OCI-LY3 (cell line): ENCODE data around the gene NCR2.

ENCODE experiments used
- H2AFZ ChIP-seq: fragments of 200-600, 300-600 bp; shearing (Covaris generic); 2 replicates; pipeline ENCODE4 v1.6.0; 2014; ENCODE audit warnings: antibody characterized with exemption, low read depth, low read length
- H3K27ac ChIP-seq: fragments of 200-600, 300-600 bp; sonication (generic); 2 replicates; pipeline ENCODE4 v1.5.1; 2014; ENCODE audit warnings: mild to moderate bottlenecking, low read length, moderate library complexity, mixed read lengths
- H3K27me3 ChIP-seq: fragments of 200-600, 300-600 bp; sonication (generic); 2 replicates; pipeline ENCODE4 v1.6.1; 2014; ENCODE audit warnings: low read depth, low read length, mixed read lengths
- H3K36me3 ChIP-seq: fragments of 200-600, 300-600 bp; sonication (generic); replicated peaks from 2 replicates; pipeline ENCODE3; 2014; ENCODE audit warnings: low read depth, low read length, mixed read lengths
- H3K4me1 ChIP-seq: fragments of 300-600, 200-600 bp; sonication (generic); 2 replicates; pipeline ENCODE4 v1.6.1; 2014; ENCODE audit warnings: low read length, mixed read lengths
- H3K4me2 ChIP-seq: fragments of 200-600, 300-600 bp; sonication (generic); 2 replicates; pipeline ENCODE4 v1.6.1; 2014; ENCODE audit warnings: low read length, mixed read lengths
- H3K4me3 ChIP-seq: fragments of 300-600, 200-600 bp; sonication (generic); 2 replicates; pipeline ENCODE4 v1.5.1; 2014; ENCODE audit warnings: antibody characterized with exemption, mild to moderate bottlenecking, low read length, moderate library complexity
- H3K79me2 ChIP-seq: fragments of 300-600, 200-600 bp; shearing (Covaris generic); 2 replicates; pipeline ENCODE4 v1.6.1; 2014; ENCODE audit warnings: mild to moderate bottlenecking, low read length, mixed read lengths
- H3K9ac ChIP-seq: fragments of 300-600, 200-600 bp; shearing (Covaris generic); 2 replicates; pipeline ENCODE4 v1.6.0; 2014; ENCODE audit warnings: mild to moderate bottlenecking, low read length, moderate library complexity
- H3K9me3 ChIP-seq: fragments of 200-600, 300-600 bp; shearing (Covaris generic); 2 replicates; pipeline ENCODE4 v1.6.1; 2014; ENCODE audit warnings: low read length, mixed read lengths; ENCODE audit not compliant: insufficient read depth
- H4K20me1 ChIP-seq: fragments of 200-600, 300-600 bp; sonication (generic); 2 replicates; pipeline ENCODE4 v1.6.1; 2016; ENCODE audit warnings: low read length, mixed read lengths; ENCODE audit not compliant: insufficient read depth
- EZH2phosphoT487 ChIP-seq: fragments of 200-600 bp; shearing (Covaris generic); IDR thresholded peaks from 2 replicates; pipeline ENCODE4 v1.6.1; 2018; ENCODE audit warnings: antibody characterized with exemption, mixed run types, low read depth
- TF ChIP-seq, protein P1 (sequence below): fragments of 200-600, 300-600 bp; sonication (generic); IDR thresholded peaks from 2 replicates; pipeline ENCODE4 v1.5.1; 2014; ENCODE audit warnings: antibody characterized with exemption, low read length, low read depth

The NCR2 gene

DNA sequence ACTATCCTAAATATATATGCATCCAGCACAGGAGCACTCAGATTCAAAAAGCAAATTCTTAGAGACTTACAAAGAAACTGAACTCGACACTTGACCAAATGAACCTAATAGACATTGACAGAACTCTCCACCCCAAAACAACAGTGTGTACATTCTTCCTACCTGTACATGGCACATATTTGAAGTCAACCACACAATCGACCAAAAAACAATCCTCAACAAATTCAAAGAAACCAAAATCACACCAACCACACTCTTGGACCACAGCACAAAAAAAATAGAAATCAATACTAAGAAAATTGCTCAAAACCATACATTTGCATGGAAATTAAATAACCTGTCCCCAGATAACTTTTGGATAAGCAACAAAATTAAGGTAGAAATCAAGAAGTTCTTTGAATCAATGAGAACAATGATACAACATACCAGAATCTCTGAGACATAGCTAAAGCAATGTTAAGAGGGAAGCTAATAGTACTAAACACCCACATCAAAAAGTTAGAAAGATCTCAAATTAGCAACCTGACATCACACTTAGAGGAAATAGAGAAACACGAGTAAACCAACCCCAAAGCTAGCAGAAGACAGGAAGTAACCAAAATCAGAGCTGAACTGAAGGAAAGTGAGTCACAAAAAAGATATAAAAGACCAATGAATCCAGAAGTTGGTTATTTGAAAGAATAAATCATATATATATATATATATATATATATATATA is 36.5 kb upstream of the NCR2 start:
- H3K27me3 ChIP-seq: peaks cover 20% of the 10 kb centered on the region; the same call in 1 of the 2 replicates
- H3K36me3 ChIP-seq: no peaks in the 10 kb centered on the region
- no peak overlapping the region for H2AFZ ChIP-seq
- H3K4me2 ChIP-seq: no peak overlapping the region
- H3K27ac ChIP-seq: no peak overlapping the region
- H4K20me1 ChIP-seq: no peaks in the 10 kb centered on the region
- H3K9me3 ChIP-seq: no peaks in the 10 kb centered on the region
- TF ChIP-seq, protein P1, sequence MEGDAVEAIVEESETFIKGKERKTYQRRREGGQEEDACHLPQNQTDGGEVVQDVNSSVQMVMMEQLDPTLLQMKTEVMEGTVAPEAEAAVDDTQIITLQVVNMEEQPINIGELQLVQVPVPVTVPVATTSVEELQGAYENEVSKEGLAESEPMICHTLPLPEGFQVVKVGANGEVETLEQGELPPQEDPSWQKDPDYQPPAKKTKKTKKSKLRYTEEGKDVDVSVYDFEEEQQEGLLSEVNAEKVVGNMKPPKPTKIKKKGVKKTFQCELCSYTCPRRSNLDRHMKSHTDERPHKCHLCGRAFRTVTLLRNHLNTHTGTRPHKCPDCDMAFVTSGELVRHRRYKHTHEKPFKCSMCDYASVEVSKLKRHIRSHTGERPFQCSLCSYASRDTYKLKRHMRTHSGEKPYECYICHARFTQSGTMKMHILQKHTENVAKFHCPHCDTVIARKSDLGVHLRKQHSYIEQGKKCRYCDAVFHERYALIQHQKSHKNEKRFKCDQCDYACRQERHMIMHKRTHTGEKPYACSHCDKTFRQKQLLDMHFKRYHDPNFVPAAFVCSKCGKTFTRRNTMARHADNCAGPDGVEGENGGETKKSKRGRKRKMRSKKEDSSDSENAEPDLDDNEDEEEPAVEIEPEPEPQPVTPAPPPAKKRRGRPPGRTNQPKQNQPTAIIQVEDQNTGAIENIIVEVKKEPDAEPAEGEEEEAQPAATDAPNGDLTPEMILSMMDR: no peak
- no peak for TF ChIP-seq EZH2phosphoT487
- no peak overlapping the region for H3K4me3 ChIP-seq
- no peaks in the 10 kb centered on the region for H3K79me2 ChIP-seq
- no peak overlapping the region for H3K9ac ChIP-seq
- peaks cover 11% of the 10 kb centered on the region for H3K4me1 ChIP-seq

DNA sequence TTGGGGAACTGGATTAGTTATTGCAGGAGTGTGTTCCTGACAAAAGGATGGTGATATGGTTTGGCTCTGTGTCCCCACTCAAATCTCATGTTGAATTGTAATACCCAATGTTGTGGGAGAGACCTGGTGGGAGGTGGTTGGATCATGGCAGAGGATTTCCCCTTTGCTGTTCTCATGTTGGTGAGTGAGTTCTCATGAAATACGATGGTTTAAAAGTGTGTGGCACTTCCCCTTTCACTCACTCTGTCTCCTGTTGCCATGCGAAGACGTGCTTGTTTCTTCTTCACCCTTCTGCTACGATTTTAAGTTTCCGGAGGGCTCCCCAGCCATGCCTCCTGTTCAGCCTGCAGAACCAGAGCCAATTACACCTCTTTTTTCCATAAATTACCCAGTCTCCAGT is 32.8 kb upstream of the NCR2 start:
- TF ChIP-seq, protein P1: no peak
- TF ChIP-seq EZH2phosphoT487: no peak
- Histone ChIP-seq H3K4me1 (peaks cover 11% of the 10 kb centered on the region), H3K9me3 (no peaks in the 10 kb centered on the region), H3K27ac (no peak overlapping the region), H3K36me3 (no peaks in the 10 kb centered on the region), H2AFZ (no peak overlapping the region), H3K4me2 (peak overlapping the region; percentile 36; the same call in 1 of the 2 replicates), H3K9ac (no peak overlapping the region), H3K27me3 (peaks cover 43% of the 10 kb centered on the region), H4K20me1 (no peaks in the 10 kb centered on the region), H3K4me3 (no peak overlapping the region), H3K79me2 (no peaks in the 10 kb centered on the region)

DNA sequence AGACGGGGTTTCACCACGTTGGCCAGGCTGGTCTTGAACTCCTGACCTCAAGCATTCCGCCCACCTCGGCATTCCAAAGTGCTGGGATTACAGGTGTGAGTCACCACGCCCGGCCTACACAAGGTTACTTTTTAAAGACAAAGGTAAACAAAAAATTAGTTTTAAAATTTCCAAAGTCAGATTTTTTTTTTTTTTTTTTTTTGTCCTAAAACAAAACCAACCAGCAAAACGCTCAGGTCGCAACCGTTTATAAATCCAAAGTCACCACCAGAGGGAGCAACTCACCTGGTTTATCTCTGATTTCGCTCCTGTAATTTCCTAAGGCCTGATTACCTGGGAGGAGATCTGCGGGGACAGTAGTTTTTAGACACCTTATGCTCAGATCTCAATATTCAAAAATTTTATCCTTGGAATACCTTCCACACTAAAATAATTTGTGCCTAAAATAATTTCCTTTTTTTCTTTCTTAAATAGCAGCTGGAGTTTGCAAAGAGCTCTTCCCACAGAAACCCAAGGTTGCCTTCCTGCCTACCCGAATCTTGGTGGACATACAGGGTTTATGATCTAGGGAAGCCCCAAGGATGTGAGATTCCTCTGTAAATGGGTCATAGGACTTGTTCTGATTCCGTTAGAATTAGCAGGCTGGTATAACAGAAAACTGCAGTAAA is 29.1 kb upstream of the NCR2 start:
- H3K4me2 ChIP-seq: no peak overlapping the region
- no peak for TF ChIP-seq EZH2phosphoT487
- TF ChIP-seq, protein P1: peak; percentile 77

DNA sequence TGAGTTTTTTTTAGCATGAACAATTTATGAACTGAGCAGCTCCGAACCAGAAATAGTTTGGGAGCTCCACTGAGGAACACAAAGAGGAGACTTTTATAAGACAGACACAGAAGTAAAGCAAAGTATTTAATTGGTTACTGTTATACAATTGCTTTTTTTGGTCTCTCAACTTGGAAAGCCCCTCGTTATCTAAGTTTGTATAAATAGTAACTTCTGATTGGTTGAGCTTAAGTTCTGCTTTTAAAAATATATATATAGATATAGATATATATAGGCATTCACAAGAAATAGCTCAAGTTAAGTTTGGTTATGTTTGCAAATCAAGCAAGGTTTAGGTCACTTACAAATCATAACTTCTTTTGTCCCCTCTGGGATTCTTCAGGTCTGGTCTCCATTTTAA is 20.2 kb upstream of the NCR2 start:
- TF ChIP-seq, protein P1: no peak
- no peak for TF ChIP-seq EZH2phosphoT487
- no peak overlapping the region for H3K4me3 ChIP-seq
- no peak overlapping the region for H3K27ac ChIP-seq
- no peaks in the 10 kb centered on the region for H4K20me1 ChIP-seq
- no peaks in the 10 kb centered on the region for H3K36me3 ChIP-seq
- H3K27me3 ChIP-seq: peaks cover 62% of the 10 kb centered on the region
- no peaks in the 10 kb centered on the region for H3K79me2 ChIP-seq
- H3K4me1 ChIP-seq: peaks cover 9% of the 10 kb centered on the region
- no peak overlapping the region for H3K9ac ChIP-seq
- no peak overlapping the region for H2AFZ ChIP-seq
- H3K4me2 ChIP-seq: no peak overlapping the region
- no peaks in the 10 kb centered on the region for H3K9me3 ChIP-seq

More for the DNA sequence above, 29.1 kb upstream of the NCR2 start:
- Histone ChIP-seq H3K4me1 (peaks cover 7% of the 10 kb centered on the region), H3K27ac (no peak overlapping the region), H3K27me3 (peaks cover 64% of the 10 kb centered on the region), H3K4me3 (no peak overlapping the region), H3K9me3 (no peaks in the 10 kb centered on the region), H3K79me2 (no peaks in the 10 kb centered on the region), H3K9ac (no peak overlapping the region), H2AFZ (no peak overlapping the region), H3K36me3 (no peaks in the 10 kb centered on the region), H4K20me1 (no peaks in the 10 kb centered on the region)
